Measurements from ENCODE around the gene SLC26A9. TPM values are rescaled to one million over a fixed set of nuclear protein-coding genes. Genes with fewer than 3 reads are reported as not detected.

SLC26A9 gene
- total RNA-seq, 1 donor from 2014 or later: 34.0 TPM

- intact Hi-C loops (cut with micrococcal nuclease): loop anchor here (10.0 kb wide), 1 partner anchor 181 kb away; no protein-coding TSS in a partner anchor
These were observed 32.2 kb upstream of the SLC26A9 start for GRCh38 chr1:205975387-205975998.

GRCh38 chr1:205974712-205975111 lies 31.5 kb upstream of the SLC26A9 start:
- intact Hi-C loops (cut with micrococcal nuclease): loop anchor here (10.0 kb wide), 1 partner anchor 180 kb away; no protein-coding TSS in a partner anchor
- no peak for ATAC-seq
- DNase-seq: no peak

More at GRCh38 chr1:205975387-205975998, 32.2 kb upstream of the SLC26A9 start:
- no peak for DNase-seq
- peak; percentile 5 for ATAC-seq

- no peak for DNase-seq
- intact Hi-C loops (cut with micrococcal nuclease): loop anchor here (10.0 kb wide), 1 partner anchor 179 kb away; no protein-coding TSS in a partner anchor
These were observed 30.3 kb upstream of the SLC26A9 start for GRCh38 chr1:205973377-205974232.

GRCh38 chr1:205972491-205973168 lies 29.4 kb upstream of the SLC26A9 start:
- DNase-seq (no peak), ATAC-seq (no peak)
- intact Hi-C loops (cut with micrococcal nuclease): loop anchor here (10.0 kb wide), 1 partner anchor 178 kb away; no protein-coding TSS in a partner anchor

More at GRCh38 chr1:205973377-205974232, 30.3 kb upstream of the SLC26A9 start:
- ATAC-seq: no peak

GRCh38 chr1:205972081-205972480 lies 28.8 kb upstream of the SLC26A9 start:
- ATAC-seq (no peak), DNase-seq (no peak)
- intact Hi-C loops (cut with micrococcal nuclease): loop anchor here (10.0 kb wide), 1 partner anchor 177 kb away; no protein-coding TSS in a partner anchor

GRCh38 chr1:205971082-205971481 lies 27.8 kb upstream of the SLC26A9 start:
- intact Hi-C loops (cut with micrococcal nuclease): loop anchor here (10.0 kb wide), 1 partner anchor 176 kb away; no protein-coding TSS in a partner anchor
- DNase-seq (no peak), ATAC-seq (peak; percentile 16)

GRCh38 chr1:205970486-205970885 lies 27.2 kb upstream of the SLC26A9 start:
- no peak for ATAC-seq
- no peak for DNase-seq
- intact Hi-C loops (cut with micrococcal nuclease): loop anchor here (10.0 kb wide), 1 partner anchor 176 kb away; no protein-coding TSS in a partner anchor

GRCh38 chr1:205969229-205969628 lies 26.0 kb upstream of the SLC26A9 start:
- DNase-seq: no peak
- intact Hi-C loops (cut with micrococcal nuclease): no loop called here
- no peak for ATAC-seq

- intact Hi-C loops (cut with micrococcal nuclease): no loop called here
- no peak for ATAC-seq
- no peak for DNase-seq
These were observed 24.5 kb upstream of the SLC26A9 start for GRCh38 chr1:205967554-205968335.

GRCh38 chr1:205965036-205965884 lies 22.0 kb upstream of the SLC26A9 start:
- intact Hi-C loops (cut with micrococcal nuclease): no loop called here
- DNase-seq: no peak
- no peak for ATAC-seq

GRCh38 chr1:205963352-205964155 lies 20.3 kb upstream of the SLC26A9 start:
- intact Hi-C loops (cut with micrococcal nuclease): no loop called here
- DNase-seq (no peak), ATAC-seq (no peak)

GRCh38 chr1:205962821-205963221 lies 19.6 kb upstream of the SLC26A9 start:
- DNase-seq: no peak
- intact Hi-C loops (cut with micrococcal nuclease): no loop called here

GRCh38 chr1:205961991-205962820 lies 18.9 kb upstream of the SLC26A9 start:
- peak; percentile 43 for ATAC-seq
- no peak for DNase-seq
- intact Hi-C loops (cut with micrococcal nuclease): no loop called here

More at GRCh38 chr1:205962821-205963221, 19.6 kb upstream of the SLC26A9 start:
- peak; percentile 10 for ATAC-seq

- peak; percentile 38 for ATAC-seq
- no peak for DNase-seq
- intact Hi-C loops (cut with micrococcal nuclease): no loop called here
These were observed 18.1 kb upstream of the SLC26A9 start for GRCh38 chr1:205961405-205961804.

GRCh38 chr1:205959789-205960188 lies 16.5 kb upstream of the SLC26A9 start:
- ATAC-seq (no peak), DNase-seq (no peak)
- intact Hi-C loops (cut with micrococcal nuclease): no loop called here

GRCh38 chr1:205955499-205955898 lies 12.2 kb upstream of the SLC26A9 start:
- intact Hi-C loops (cut with micrococcal nuclease): no loop called here
- ATAC-seq: no peak
- no peak for DNase-seq
